Sigmoid colon (tissue), 4 donors: Measurements from ENCODE around the gene MAGEA2B.

Experiments
- CTCF ChIP-seq, 4 experiments: fragments of 450-650 bp in 3 of 4; fragments of 200-600 bp in 1 of 4; IDR thresholded peaks; one replicate each; pipeline ENCODE4 v1.5.1; 2016 to 2019; ENCODE audit warnings: antibody characterized with exemption in 4 of 4, mild to moderate bottlenecking in 3 of 4, moderate library complexity in 2 of 4
- EP300 ChIP-seq, 4 donors: sonication (generic); formaldehyde crosslinking; IDR thresholded peaks; one replicate each; pipeline ENCODE4 v1.6.1; 2017; ENCODE audit warnings: antibody characterized with exemption in 4 of 4

GRCh38 chrX:152735101-152735500, 20.7 kb downstream of the MAGEA2B start:
- TF ChIP-seq CTCF (IDR thresholded peaks at IDR 0.05) (no peak), EP300 (IDR thresholded peaks at IDR 0.05) (no peak)
